SH-SY5Y (cell line): ENCODE data around the gene PARD3.

Experiments used
- GATA2 ChIP-seq: IDR thresholded peaks from 2 replicates; pipeline ENCODE4 v1.6.1; 2011; ENCODE audit warnings: mild to moderate bottlenecking, low read depth, low read length
- GATA3 ChIP-seq: IDR thresholded peaks from 2 replicates; pipeline ENCODE4 v1.6.1; 2011; ENCODE audit warnings: low read depth, mild to moderate bottlenecking, low read length, moderate library complexity

DNA sequence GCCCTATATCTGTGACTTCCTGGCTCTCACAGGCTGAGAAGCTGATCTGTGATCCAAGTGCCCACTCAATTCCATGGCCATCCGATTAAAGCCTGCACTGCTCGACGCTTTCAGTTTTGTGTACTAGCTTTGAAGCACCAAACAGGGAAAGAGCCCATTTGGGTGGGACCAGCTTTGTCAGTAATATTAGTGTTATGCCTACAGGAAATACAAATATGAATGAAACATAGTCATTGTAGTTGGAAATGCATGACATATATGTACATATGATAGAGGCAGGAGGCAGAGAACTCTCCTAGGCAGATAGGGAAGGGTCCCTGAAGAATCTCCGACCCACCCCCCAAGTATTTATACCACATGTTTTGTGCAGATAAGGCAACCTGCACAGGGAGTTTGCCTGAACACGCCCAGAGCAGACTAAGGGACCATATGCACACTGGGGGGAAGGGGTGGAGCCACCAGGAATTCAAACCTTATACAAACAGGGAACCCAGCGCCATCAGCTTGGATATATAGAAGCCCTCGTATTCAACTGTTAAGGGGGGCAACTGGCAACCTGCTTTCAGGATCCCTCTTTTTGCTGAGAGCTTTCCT lies 653.2 kb downstream of the PARD3 start:
- TF ChIP-seq GATA2 (no peak), GATA3 (no peak)
